ENCODE data around the gene IGFLR1.
A peak's percentile ranks its signal among the peaks of the same experiment; 100 is the strongest.

The IGFLR1 gene

DNA sequence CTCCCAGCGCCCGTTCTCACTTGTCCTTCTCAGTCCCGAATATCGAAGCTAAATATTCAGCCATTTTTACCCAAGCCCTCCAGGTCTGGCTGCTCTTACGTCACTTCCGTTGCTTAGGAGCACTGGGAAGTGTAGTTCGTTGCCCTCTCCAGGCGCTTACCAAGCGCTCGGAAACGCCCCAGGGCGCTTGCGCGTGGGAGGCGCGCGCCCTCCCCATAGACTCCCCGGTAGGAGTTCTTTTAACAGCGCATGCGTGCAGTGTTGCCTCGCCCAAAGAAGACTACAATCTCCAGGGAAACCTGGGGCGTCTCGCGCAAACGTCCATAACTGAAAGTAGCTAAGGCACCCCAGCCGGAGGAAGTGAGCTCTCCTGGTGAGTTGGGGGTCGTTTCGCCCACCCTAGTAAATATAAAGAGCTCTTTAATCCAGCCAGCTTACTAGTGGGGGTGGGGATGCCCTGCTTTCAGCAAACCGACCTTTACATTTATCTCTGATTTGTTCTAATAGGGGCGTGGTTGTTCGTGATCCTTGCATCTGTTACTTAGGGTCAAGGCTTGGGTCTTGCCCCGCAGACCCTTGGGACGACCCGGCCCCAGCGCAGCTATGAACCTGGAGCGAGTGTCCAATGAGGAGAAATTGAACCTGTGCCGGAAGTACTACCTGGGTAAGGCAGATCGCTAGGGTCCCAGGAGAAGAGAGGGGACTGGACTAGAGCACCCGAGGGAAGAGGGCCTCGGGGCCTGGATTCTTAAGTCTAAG, 3.3 kb upstream of the IGFLR1 start, which contains the start of the genes PSENEN and U2AF1L4:
PSENEN (plus strand) TSS at position 324 of the 759 bp plus-strand sequence; CDS start at position 604, 280 bp downstream.
U2AF1L4 (minus strand) TSS at position 91 of the 759 bp plus-strand sequence; CDS start at position 64, 27 bp downstream.
- H3K36me3 ChIP-seq (ENCODE audit: control insufficient read depth, insufficient read depth, low read length) = no peaks in the 10 kb centered on the region
- H3K4me3 ChIP-seq (ENCODE audit: insufficient read depth, low read depth, low read length) = peak within 1 kb of the TSS; percentile 82
- peak within 1 kb of the TSS; percentile 99 for H3K27ac ChIP-seq (ENCODE audit: insufficient read depth, low read depth, low read length, poor library complexity, severe bottlenecking)
- no peaks in the 10 kb centered on the region for H3K9me3 ChIP-seq (ENCODE audit: control insufficient read depth, low read length)
- H3K27me3 ChIP-seq (ENCODE audit: control insufficient read depth, insufficient read depth, low read length, poor library complexity, severe bottlenecking) = no peaks in the 10 kb centered on the region
- WGBS, 2 experiments = 1% methylated on average over 40 of the region's 40 CpGs
- H3K4me1 ChIP-seq (ENCODE audit: control insufficient read depth, insufficient read depth, low read length) = peaks cover 13% of the 10 kb centered on the region

DNA sequence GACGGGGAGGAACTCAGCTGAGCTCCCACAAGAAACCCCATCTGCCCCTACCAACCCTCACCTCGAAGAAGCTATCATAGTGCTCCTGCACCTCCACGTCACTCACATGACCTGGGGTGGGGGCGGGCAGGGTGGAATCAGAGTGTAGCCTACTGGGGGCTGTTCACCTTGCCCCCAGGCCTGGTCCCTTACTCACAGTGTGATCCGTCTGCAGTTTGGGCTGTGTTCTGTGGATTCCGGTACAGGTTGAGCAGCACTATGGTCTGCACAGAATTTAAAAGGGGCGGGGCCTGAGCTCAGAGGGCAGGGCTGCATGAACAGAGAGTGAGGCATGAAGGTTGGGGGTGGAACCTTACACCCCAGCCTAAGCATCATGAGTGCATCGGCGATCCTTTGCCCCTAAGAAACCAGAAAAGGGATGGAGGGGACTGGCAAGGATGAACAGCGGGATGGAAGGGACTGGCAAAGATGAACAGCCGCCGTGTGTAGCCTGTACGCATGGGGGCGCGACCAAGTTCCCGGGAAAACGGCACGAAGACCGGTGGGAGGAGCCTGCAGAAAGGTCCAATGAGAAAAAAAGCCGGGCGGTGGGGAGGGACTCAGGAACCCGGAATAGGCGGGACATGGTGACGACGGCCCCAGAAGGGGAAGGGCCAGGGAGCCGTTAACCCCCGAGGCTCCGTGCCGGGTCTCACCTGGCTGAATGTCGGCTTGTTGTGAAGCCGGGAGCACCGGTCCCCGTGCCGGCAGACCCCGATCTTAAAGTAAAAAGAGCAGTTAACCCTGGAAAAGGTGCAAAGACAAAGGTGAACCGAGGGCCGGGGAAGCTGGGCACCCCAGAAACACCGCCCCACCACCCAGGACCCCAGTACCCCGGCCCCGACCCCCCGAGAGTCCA, 2.4 kb upstream of the IGFLR1 start:
- H3K27me3 ChIP-seq (ENCODE audit: control insufficient read depth, insufficient read depth, low read length, poor library complexity, severe bottlenecking) = no peaks in the 10 kb centered on the region
- 10% methylated on average over 41 of the region's 41 CpGs for WGBS, 2 experiments
- H3K36me3 ChIP-seq (ENCODE audit: control insufficient read depth, insufficient read depth, low read length) = no peaks in the 10 kb centered on the region
- H3K4me3 ChIP-seq (ENCODE audit: insufficient read depth, low read depth, low read length) = peak overlapping the region; percentile 82
- no peaks in the 10 kb centered on the region for H3K9me3 ChIP-seq (ENCODE audit: control insufficient read depth, low read length)
- H3K27ac ChIP-seq (ENCODE audit: insufficient read depth, low read depth, low read length, poor library complexity, severe bottlenecking) = peak overlapping the region; percentile 99
- H3K4me1 ChIP-seq (ENCODE audit: control insufficient read depth, insufficient read depth, low read length) = peaks cover 16% of the 10 kb centered on the region

GRCh38 chr19:35743640-35744429, 1.6 kb upstream of the IGFLR1 start:
- 91 to 93% methylated on average over 19 of the region's 19 CpGs for WGBS, 2 experiments
- peak overlapping the region; percentile 82 for H3K4me3 ChIP-seq (ENCODE audit: insufficient read depth, low read depth, low read length)
- H3K27ac ChIP-seq (ENCODE audit: insufficient read depth, low read depth, low read length, poor library complexity, severe bottlenecking) = no peak overlapping the region
- no peaks in the 10 kb centered on the region for H3K27me3 ChIP-seq (ENCODE audit: control insufficient read depth, insufficient read depth, low read length, poor library complexity, severe bottlenecking)
- H3K4me1 ChIP-seq (ENCODE audit: control insufficient read depth, insufficient read depth, low read length) = peaks cover 16% of the 10 kb centered on the region
- no peaks in the 10 kb centered on the region for H3K9me3 ChIP-seq (ENCODE audit: control insufficient read depth, low read length)
- H3K36me3 ChIP-seq (ENCODE audit: control insufficient read depth, insufficient read depth, low read length) = no peaks in the 10 kb centered on the region

DNA sequence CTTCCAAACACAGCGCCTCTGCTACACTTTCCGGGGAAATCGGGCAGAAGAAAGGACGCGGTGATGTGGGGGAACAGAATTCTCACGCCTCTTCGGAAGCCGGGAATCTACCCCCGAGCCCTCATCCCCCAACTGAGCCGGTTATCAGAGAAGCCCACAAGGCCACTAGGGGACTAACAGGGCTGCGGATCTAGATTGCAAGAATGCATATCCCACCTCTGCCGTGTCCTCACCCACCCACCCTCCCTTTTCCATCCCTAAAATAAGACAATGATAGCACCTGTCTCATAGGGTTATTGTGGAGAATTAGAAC, 1.1 kb downstream of the IGFLR1 start:
- Histone ChIP-seq H3K27ac (ENCODE audit: insufficient read depth, low read depth, low read length, poor library complexity, severe bottlenecking) (peak overlapping the region; percentile 95), H3K36me3 (ENCODE audit: control insufficient read depth, insufficient read depth, low read length) (peaks cover 13% of the 10 kb centered on the region), H3K9me3 (ENCODE audit: control insufficient read depth, low read length) (no peaks in the 10 kb centered on the region), H3K27me3 (ENCODE audit: control insufficient read depth, insufficient read depth, low read length, poor library complexity, severe bottlenecking) (no peaks in the 10 kb centered on the region), H3K4me1 (ENCODE audit: control insufficient read depth, insufficient read depth, low read length) (peaks cover 16% of the 10 kb centered on the region), H3K4me3 (ENCODE audit: insufficient read depth, low read depth, low read length) (peak overlapping the region; percentile 77)
- WGBS, 2 experiments = 1% methylated on average over 11 to 12 of the region's 12 CpGs

- 0% methylated on average over 63 of the region's 63 CpGs for WGBS, 2 experiments
- H3K4me3 ChIP-seq (ENCODE audit: insufficient read depth, low read depth, low read length) = peak overlapping the region; percentile 77
- H3K27me3 ChIP-seq (ENCODE audit: control insufficient read depth, insufficient read depth, low read length, poor library complexity, severe bottlenecking) = no peaks in the 10 kb centered on the region
- H3K27ac ChIP-seq (ENCODE audit: insufficient read depth, low read depth, low read length, poor library complexity, severe bottlenecking) = peak overlapping the region; percentile 95
- H3K4me1 ChIP-seq (ENCODE audit: control insufficient read depth, insufficient read depth, low read length) = peaks cover 16% of the 10 kb centered on the region
- peaks cover 13% of the 10 kb centered on the region for H3K36me3 ChIP-seq (ENCODE audit: control insufficient read depth, insufficient read depth, low read length)
- H3K9me3 ChIP-seq (ENCODE audit: control insufficient read depth, low read length) = no peaks in the 10 kb centered on the region
Measured at GRCh38 chr19:35740423-35741202, 1.6 kb downstream of the IGFLR1 start.

GRCh38 chr19:35740108-35740422, 2.2 kb downstream of the IGFLR1 start:
- H3K27ac ChIP-seq (ENCODE audit: insufficient read depth, low read depth, low read length, poor library complexity, severe bottlenecking) = no peak overlapping the region
- peak overlapping the region; percentile 77 for H3K4me3 ChIP-seq (ENCODE audit: insufficient read depth, low read depth, low read length)
- peaks cover 16% of the 10 kb centered on the region for H3K4me1 ChIP-seq (ENCODE audit: control insufficient read depth, insufficient read depth, low read length)
- H3K36me3 ChIP-seq (ENCODE audit: control insufficient read depth, insufficient read depth, low read length) = peaks cover 13% of the 10 kb centered on the region
- WGBS, 2 experiments = 7 to 11% methylated on average over 16 of the region's 16 CpGs
- H3K27me3 ChIP-seq (ENCODE audit: control insufficient read depth, insufficient read depth, low read length, poor library complexity, severe bottlenecking) = no peaks in the 10 kb centered on the region
- H3K9me3 ChIP-seq (ENCODE audit: control insufficient read depth, low read length) = no peaks in the 10 kb centered on the region

DNA sequence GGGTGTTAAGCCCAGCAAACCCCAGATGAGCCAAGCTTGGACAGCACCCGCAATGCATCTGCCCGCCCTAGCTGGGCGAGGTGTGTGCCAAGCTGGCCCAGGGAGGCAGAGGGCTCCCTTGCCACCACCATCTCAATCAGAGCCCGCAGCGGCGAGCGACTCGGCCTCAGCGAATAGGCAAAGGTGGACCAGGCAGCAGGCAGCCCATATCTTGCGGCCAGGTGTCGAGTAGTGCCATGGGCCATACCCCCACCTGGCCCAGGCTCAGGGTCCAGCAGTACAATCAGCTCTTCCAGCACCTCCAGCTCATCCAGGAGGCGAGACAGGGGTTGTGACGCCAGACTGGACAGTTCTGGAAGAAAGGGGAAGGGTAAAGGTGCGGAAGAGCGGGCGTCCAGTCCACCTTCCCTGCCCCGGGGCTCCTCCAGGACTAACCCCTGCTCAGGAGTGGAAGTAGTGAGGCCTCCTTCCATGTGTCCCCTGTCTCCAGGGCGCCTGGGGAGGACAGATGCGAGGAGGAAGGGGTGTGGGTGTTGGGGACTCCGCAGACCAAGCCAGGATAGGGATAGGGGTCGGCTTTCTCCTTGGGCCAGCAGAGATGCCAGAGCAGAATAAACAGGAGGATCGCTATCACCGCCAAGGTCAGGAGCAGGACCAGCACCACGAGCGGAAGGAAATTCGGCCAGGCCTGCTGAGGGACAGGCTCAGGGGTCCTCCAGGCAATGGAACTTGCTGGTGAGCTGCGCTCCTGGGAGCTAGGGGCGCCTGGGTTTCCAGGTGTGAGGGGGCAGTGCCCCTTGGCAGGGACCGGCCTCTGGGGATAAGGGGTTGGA, 2.8 kb downstream of the IGFLR1 start:
- peak overlapping the region; percentile 77 for H3K4me3 ChIP-seq (ENCODE audit: insufficient read depth, low read depth, low read length)
- H3K9me3 ChIP-seq (ENCODE audit: control insufficient read depth, low read length) = no peaks in the 10 kb centered on the region
- peaks cover 13% of the 10 kb centered on the region for H3K36me3 ChIP-seq (ENCODE audit: control insufficient read depth, insufficient read depth, low read length)
- WGBS, 2 experiments = 86% methylated on average over 29 of the region's 29 CpGs
- no peak overlapping the region for H3K27ac ChIP-seq (ENCODE audit: insufficient read depth, low read depth, low read length, poor library complexity, severe bottlenecking)
- H3K4me1 ChIP-seq (ENCODE audit: control insufficient read depth, insufficient read depth, low read length) = peaks cover 16% of the 10 kb centered on the region
- no peaks in the 10 kb centered on the region for H3K27me3 ChIP-seq (ENCODE audit: control insufficient read depth, insufficient read depth, low read length, poor library complexity, severe bottlenecking)

DNA sequence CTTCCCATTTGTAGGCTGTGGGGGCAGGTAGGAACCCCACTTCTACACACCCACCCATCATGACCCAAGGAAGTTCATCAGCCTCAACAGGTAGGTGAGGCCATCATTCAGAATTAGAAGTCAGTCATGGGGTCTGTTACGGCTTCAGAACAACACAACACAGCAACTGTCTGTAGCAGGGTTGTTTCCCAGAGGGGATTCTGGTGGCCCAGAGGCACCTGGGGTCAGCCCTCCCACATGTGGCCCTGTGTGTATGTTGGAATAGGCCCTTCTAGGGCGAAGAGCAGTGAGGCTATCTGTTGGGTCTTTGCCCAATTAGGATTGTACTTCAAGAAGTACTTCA, 3.4 kb downstream of the IGFLR1 start:
- Histone ChIP-seq H3K27me3 (ENCODE audit: control insufficient read depth, insufficient read depth, low read length, poor library complexity, severe bottlenecking) (no peaks in the 10 kb centered on the region), H3K9me3 (ENCODE audit: control insufficient read depth, low read length) (no peaks in the 10 kb centered on the region), H3K27ac (ENCODE audit: insufficient read depth, low read depth, low read length, poor library complexity, severe bottlenecking) (no peak overlapping the region), H3K4me3 (ENCODE audit: insufficient read depth, low read depth, low read length) (no peak overlapping the region), H3K4me1 (ENCODE audit: control insufficient read depth, insufficient read depth, low read length) (peaks cover 10% of the 10 kb centered on the region), H3K36me3 (ENCODE audit: control insufficient read depth, insufficient read depth, low read length) (peaks cover 19% of the 10 kb centered on the region)
- 93 to 95% methylated on average over 2 of the region's 2 CpGs for WGBS, 2 experiments
